ENCODE data around the gene BCL11B.

Gene BCL11B

GRCh38 chr14:99129998-99130397 lies 142.0 kb downstream of the BCL11B start:
- no peak for DNase-seq

- no peak for DNase-seq
Observed at GRCh38 chr14:99129211-99129696, 142.7 kb downstream of the BCL11B start.

GRCh38 chr14:99128185-99128584 lies 143.8 kb downstream of the BCL11B start:
- no peak for DNase-seq

DNA sequence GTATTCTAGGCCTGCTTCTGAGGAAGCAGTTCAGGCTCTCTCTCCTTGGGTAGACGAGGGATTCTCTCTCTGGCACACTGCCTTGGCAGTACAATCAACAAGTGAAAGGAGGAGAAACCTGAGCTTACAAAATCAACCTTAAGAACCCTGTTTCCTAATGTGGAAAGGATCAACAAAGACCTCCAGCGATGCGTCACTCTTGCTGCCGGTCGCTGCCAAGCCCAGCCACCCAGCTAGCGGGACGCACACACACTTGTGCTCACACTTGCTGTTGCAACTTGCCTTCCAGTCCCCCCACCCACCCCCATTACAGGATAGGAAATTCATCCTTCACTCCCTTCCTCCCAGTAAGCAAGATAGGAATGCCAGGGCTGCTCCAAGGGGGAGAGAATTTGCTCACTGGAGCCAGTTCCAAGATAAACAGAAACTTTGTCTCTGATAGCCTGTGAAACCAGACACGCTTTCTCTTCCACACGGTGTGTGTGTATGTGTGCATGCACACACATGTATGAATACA lies 144.3 kb downstream of the BCL11B start:
- DNase-seq: no peak

DNA sequence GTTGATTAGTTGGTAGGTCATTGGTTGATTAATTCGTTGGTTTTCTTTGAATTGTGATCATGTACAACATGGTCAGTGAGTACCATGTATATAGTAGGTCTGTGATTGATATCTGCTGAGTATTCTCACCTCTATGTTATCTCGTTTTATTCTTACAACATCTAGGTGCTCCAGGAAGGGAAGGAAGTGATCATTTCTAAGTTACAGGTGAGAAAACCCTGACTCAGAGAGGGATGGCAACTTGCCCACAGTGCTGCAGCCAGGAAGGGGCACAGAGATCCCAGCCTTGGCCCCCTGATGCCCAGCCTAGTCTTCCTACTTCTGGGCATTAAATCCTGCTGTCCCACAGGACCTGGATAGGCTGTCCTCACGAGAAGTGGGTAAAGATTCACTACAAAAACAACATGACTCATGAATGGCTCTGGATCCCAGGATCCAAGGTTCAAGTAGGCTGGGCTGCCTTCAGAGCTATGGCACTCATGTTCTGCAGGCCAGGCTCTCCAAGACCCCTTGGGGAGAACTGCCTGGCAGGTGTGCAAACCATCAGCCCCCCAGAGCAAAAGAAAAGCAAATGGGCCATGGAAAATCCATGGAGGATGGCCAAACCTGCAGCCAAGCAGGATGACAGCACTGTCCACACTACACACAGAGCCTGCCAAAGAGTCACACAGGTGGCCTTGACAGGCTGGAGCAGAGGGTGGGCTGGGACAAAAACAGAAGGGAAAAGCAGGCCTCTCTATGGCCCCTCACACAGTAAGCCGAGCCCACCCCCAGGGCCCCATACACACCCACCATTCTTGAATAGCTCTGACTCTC lies 146.2 kb downstream of the BCL11B start:
- no peak for DNase-seq

DNA sequence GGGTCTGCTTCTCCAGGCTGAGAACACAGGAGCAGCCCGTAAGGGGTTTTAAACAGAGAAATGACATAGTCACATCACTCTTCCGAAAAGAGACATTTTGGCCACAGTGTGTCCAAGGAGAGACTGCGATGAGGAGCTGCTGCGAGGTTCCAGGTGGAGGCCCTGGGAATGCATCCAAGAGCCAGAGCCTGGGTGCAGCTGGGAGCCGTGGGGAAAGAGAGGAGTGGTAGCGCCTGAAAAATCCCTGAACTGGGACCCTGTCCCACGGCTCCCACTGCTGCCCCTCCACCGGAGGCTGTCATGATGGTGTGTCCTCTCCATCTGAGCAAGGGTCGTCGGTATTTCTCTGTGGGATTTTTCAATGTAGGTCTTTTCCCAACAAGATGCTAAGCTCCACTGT lies 146.9 kb downstream of the BCL11B start:
- no peak for DNase-seq

DNA sequence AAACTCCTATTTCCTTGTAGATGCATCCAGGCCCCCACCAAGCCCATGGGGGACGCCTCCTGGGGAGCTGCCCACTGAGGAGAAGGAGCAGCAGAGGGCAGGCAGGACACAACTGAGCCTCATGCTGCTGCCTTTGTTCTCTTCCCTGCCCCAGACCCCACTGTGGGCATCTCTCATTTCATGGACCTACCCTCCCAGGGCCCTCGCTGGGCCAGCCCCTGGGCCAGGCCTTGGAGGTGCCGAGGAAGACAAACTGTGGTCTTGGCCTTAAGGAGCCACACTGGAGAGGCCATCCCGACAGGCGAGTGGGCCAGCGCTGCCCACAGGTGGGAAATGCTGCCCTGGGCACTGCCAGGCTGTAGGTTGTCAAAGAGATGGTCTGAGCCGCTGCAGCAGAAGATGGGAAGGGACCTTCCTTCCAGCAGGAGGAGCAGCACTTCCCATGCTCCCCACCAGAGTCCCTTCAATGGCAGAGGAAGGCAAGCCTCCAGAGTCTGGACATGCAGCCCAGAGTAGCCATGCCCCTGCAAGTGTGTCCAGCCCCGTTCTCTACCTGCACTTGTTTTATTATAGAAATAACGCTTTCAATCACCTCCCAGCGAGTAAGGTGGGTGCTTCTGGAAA lies 147.4 kb downstream of the BCL11B start:
- DNase-seq: no peak

DNA sequence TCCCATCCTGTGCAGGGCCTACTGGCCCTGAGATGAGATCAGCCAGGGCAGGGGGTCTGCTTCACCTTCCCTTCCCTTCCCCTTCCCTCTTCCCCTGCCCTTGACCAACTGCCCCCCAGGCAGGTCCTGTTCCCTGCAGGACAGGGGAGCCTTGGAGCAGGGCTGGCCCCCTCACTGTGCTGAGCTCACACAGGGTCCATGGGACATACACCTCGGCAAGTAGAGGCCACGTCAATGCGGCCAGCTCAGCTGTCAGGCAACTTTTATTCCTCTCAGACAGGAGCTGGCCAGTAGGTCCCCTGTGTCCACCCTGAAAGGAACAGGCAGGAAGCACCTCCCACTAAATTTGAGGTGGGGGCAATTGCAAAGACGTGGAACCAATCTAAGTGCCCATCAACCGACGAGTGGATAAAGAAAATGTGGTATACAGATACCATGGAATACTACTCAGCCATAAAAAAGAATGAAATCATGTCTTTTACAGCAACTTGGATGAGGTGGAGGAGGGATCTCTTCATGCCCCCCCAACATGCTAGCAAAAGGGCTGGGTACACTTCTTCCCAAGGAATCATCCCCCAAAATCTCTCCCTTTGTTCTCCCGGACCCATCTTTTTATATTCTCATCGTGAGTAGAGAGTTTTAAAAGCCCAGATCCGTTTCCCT lies 148.7 kb downstream of the BCL11B start:
- no peak for DNase-seq

GRCh38 chr14:99122521-99123125 lies 149.4 kb downstream of the BCL11B start:
- no peak for DNase-seq

GRCh38 chr14:99121319-99121875 lies 150.6 kb downstream of the BCL11B start:
- no peak for DNase-seq

DNA sequence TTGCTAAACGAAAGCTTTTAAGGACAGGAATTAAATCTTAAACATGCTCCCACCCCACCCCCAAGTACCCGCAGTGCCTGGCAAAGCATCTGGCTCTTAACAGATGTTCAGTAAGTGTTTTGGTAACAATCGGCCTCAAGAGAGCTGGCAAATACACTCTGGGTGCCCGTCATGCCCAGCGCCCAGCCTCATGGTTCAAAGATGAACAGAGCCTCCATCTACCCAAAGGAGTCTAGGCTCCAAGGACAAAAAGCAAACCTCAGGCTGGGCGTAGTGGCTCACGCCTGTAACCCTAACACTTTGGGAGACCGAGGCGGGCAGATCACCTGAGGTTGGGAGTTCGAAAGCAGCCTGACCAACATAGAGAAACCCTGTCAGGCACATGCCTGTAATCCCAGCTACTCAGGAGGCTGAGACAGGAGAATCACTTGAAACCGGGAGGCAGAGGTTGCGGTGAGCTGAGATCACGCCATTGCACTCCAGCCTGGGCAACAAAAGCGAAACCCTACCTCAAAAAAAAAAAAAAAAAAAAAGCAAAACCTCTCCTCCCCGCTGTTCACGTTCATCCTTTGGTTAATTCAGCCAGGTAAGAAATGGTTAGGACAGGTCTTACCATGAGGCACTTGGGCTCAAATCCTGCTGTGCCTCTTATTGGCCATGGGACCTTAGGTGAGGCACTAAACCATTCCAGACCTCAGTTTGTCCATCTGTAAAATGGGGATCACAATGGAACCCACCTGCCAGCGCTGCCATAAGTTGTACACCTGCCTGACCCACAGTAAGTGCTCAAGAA lies 151.3 kb downstream of the BCL11B start:
- DNase-seq: no peak

- DNase-seq: no peak
Observed at GRCh38 chr14:99119554-99120525, 152.2 kb downstream of the BCL11B start.
